HepG2 (cell line): Measurements from ENCODE around the gene LSM3. TPM values are rescaled to one million over a fixed set of nuclear protein-coding genes. Genes with fewer than 3 reads are reported as not detected.

ENCODE experiments used
- ATAC-seq: fragments of 200-7000 bp; cut with Tn5 transposase; 3 replicates; pipeline ENCODE4 v1.9.1; 2020; ENCODE audit warnings: mild to moderate bottlenecking, moderate library complexity
- BruUV-seq: library from RNA; stranded (reverse); fragments of 400-500 nt; replicated peaks from 2 replicates; lab custom pipeline; 2021; lab: Mats Ljungman, UMichigan
- CTCF ChIA-PET: fragments of 300-600 bp; formaldehyde crosslinking; extraction: SDS; loops from one replicate; lab custom pipeline; 2021; ENCODE audit warnings: low total read pairs, inconsistent platforms, low intra/inter-chr PET ratio; lab: Yijun Ruan, JAX
- POLR2A ChIA-PET: fragments of 350-600 bp; sonication (Branson Sonifier 250); formaldehyde crosslinking; loops from one replicate; lab custom pipeline; 2020; ENCODE audit warnings: antibody characterized with exemption, inconsistent platforms; lab: Yijun Ruan, JAX
- DNase-seq: peaks from one replicate; pipeline ENCODE4 v3.0.0-alpha.2; 2015; ENCODE audit warnings: low spot score
- FAIRE-seq: peaks from 3 replicates; lab custom pipeline; 2011; peaks lifted over from hg19 to GRCh38; lab: Jason Lieb, UNC
- H2AFZ ChIP-seq: one replicate; pipeline ENCODE4 v1.6.1; 2011; ENCODE audit warnings: low read length, inconsistent platforms
- H3K27ac ChIP-seq: fragments of 300-600 bp; 3 replicates; pipeline ENCODE4 v1.8.0; 2011; ENCODE audit warnings: mixed run types, mild to moderate bottlenecking, mixed read lengths, low read length, inconsistent platforms; ENCODE audit not compliant: insufficient read depth; ENCODE audit errors: extremely low read length
- H3K27me3 ChIP-seq, 2 experiments: fragments of 200-600 bp in 1 of 2; 2 replicates in 1 of 2; 3 replicates in 1 of 2; pipeline versions ENCODE4 v1.6.0 to v1.8.0; 2011; ENCODE audit warnings: low read length in 2 of 2, mild to moderate bottlenecking in 2 of 2, moderate library complexity in 2 of 2, inconsistent platforms in 1 of 2; ENCODE audit not compliant: insufficient read depth in 2 of 2, control insufficient read depth in 1 of 2
- H3K36me3 ChIP-seq, 2 experiments: fragments of 200-600 bp in 1 of 2; replicated peaks in 1 of 2; 2 replicates in 1 of 2; 3 replicates in 1 of 2; pipeline versions ENCODE4 v1.5.1 to v1.8.0; 2011; ENCODE audit warnings: low read length in 2 of 2, inconsistent platforms in 1 of 2; ENCODE audit not compliant: insufficient read depth in 2 of 2, control insufficient read depth in 1 of 2
- H3K4me1 ChIP-seq: 2 replicates; pipeline ENCODE4 v1.5.1; 2012; ENCODE audit warnings: low read length, inconsistent platforms; ENCODE audit not compliant: insufficient read depth
- H3K4me2 ChIP-seq: 2 replicates; pipeline ENCODE4 v1.6.0; 2011; ENCODE audit warnings: low read depth, low read length, inconsistent platforms
- H3K4me3 ChIP-seq, 3 experiments: fragments of 200-600 bp in 1 of 3; sonication (generic), shearing (Covaris generic) in 1 of 3; replicated peaks in 1 of 3; 2 replicates each; pipeline ENCODE4 v1.5.1; 2011 to 2016; ENCODE audit warnings: low read length in 3 of 3, inconsistent platforms in 2 of 3, low read depth in 2 of 3, mild to moderate bottlenecking in 2 of 3, control low read depth in 1 of 3, mixed read lengths in 1 of 3; ENCODE audit not compliant: insufficient read depth in 1 of 3
- H3K79me2 ChIP-seq: one replicate; pipeline ENCODE4 v1.6.1; 2011; ENCODE audit warnings: low read length, inconsistent platforms; ENCODE audit not compliant: insufficient read depth
- H3K9ac ChIP-seq: 2 replicates; pipeline ENCODE4 v1.6.0; 2011; ENCODE audit warnings: mild to moderate bottlenecking, low read depth, low read length, inconsistent platforms; ENCODE audit not compliant: insufficient read depth
- H3K9me3 ChIP-seq: 2 replicates; pipeline ENCODE4 v1.5.1; 2012; ENCODE audit warnings: mild to moderate bottlenecking, low read length
- H4K20me1 ChIP-seq: 2 replicates; pipeline ENCODE4 v1.6.0; 2011; ENCODE audit warnings: inconsistent platforms, mild to moderate bottlenecking, low read length, moderate library complexity; ENCODE audit not compliant: insufficient read depth
- ATF6 ChIP-seq: sonication (generic); formaldehyde crosslinking; conservative IDR thresholded peaks from 2 replicates; pipeline ENCODE4 v1.4.0; 2020; ENCODE audit warnings: missing genetic modification reagents
- BRCA1 ChIP-seq: sonication (generic); formaldehyde crosslinking; IDR thresholded peaks from 2 replicates; pipeline ENCODE4 v1.4.0; 2020; ENCODE audit warnings: missing genetic modification reagents
- CHD4 ChIP-seq: fragments of 200-600 bp; sonication (generic); IDR thresholded peaks from 2 replicates; pipeline ENCODE4 v1.7.0; 2017; ENCODE audit warnings: mild to moderate bottlenecking, low read length, borderline replicate concordance
- GATA4 ChIP-seq: sonication (generic); IDR thresholded peaks from 2 replicates; pipeline ENCODE4 v1.6.1; 2016; ENCODE audit warnings: antibody characterized with exemption, low read depth, borderline replicate concordance
- ONECUT2 ChIP-seq: sonication (generic); formaldehyde crosslinking; IDR thresholded peaks from 2 replicates; pipeline ENCODE4 v1.4.0; 2020; ENCODE audit warnings: missing genetic modification reagents
- PTBP1 ChIP-seq: fragments of 200-400 bp; formaldehyde crosslinking; IDR thresholded peaks from 2 replicates; pipeline ENCODE4 v1.6.1; 2018; ENCODE audit warnings: low read length, low read depth; ENCODE audit not compliant: poor library complexity, severe bottlenecking
- RBFOX2 ChIP-seq: fragments of 200-400 bp; formaldehyde crosslinking; IDR thresholded peaks from 2 replicates; pipeline ENCODE4 v1.6.1; 2017; ENCODE audit warnings: low read depth, mild to moderate bottlenecking, low read length
- SMYD3 ChIP-seq: sonication (generic); formaldehyde crosslinking; IDR thresholded peaks from 2 replicates; pipeline ENCODE4 v1.8.1; 2023; ENCODE audit warnings: mild to moderate bottlenecking, missing genetic modification reagents
- SOX13 ChIP-seq, 3 experiments: fragments of 450-650 bp in 1 of 3; sonication (generic) in 1 of 3; formaldehyde crosslinking in 1 of 3; IDR thresholded peaks in 2 of 3; conservative IDR thresholded peaks in 1 of 3; 2 replicates each; pipeline versions ENCODE4 v1.5.0 to v1.6.1; 2016 to 2020; ENCODE audit warnings: antibody characterized with exemption in 1 of 3, mild to moderate bottlenecking in 1 of 3, missing compliant biosample characterization in 1 of 3, missing genetic modification reagents in 1 of 3, moderate library complexity in 1 of 3
- TBX3 ChIP-seq: fragments of 450-650 bp; IDR thresholded peaks from 2 replicates; pipeline ENCODE4 v1.6.1; 2017; ENCODE audit warnings: antibody characterized with exemption, mild to moderate bottlenecking, inconsistent platforms, borderline replicate concordance
- ZBTB3 ChIP-seq: sonication (generic); formaldehyde crosslinking; IDR thresholded peaks from 2 replicates; pipeline ENCODE4 v1.4.0; 2020; ENCODE audit warnings: low read depth, mild to moderate bottlenecking, moderate library complexity, missing genetic modification reagents, borderline replicate concordance
- ZKSCAN5 ChIP-seq: sonication (generic); formaldehyde crosslinking; IDR thresholded peaks from 2 replicates; pipeline ENCODE4 v1.5.1; 2020; ENCODE audit warnings: mild to moderate bottlenecking, missing genetic modification reagents
- ZNF136 ChIP-seq: sonication (generic); formaldehyde crosslinking; IDR thresholded peaks from 2 replicates; pipeline ENCODE4 v1.8.1; 2022; ENCODE audit warnings: low read depth, mild to moderate bottlenecking, moderate library complexity, missing genetic modification reagents
- ZNF143 ChIP-seq: sonication (generic); formaldehyde crosslinking; IDR thresholded peaks from 2 replicates; pipeline ENCODE4 v1.4.0; 2020; ENCODE audit warnings: missing genetic modification reagents
- ZNF362 ChIP-seq: sonication (generic); formaldehyde crosslinking; IDR thresholded peaks from 2 replicates; pipeline ENCODE4 v1.4.0; 2020; ENCODE audit warnings: missing genetic modification reagents, mild to moderate bottlenecking, borderline replicate concordance
- ZNF597 ChIP-seq: sonication (generic); formaldehyde crosslinking; IDR thresholded peaks from 2 replicates; pipeline ENCODE4 v1.5.0; 2020; ENCODE audit warnings: missing genetic modification reagents
- ZNF619 ChIP-seq: sonication (generic); formaldehyde crosslinking; IDR thresholded peaks from 2 replicates; pipeline ENCODE4 v1.4.0; 2020; ENCODE audit warnings: mild to moderate bottlenecking, missing genetic modification reagents
- WGBS: methylation state at CpG from one replicate; pipeline ENCODE4 v1.1.6; 2017; ENCODE audit warnings: low lambda C conversion rate; 5-methylcytosine and 5-hydroxymethylcytosine counted together
- in situ Hi-C: cut with HindIII; loops from 2 replicates; pipeline ENCODE4 v1.10.0; 2017; ENCODE audit warnings: low pct_unique_long_range_greater_than_20kb; ENCODE audit not compliant: extremely low pct_ligation_motif_present
- intact Hi-C: fragments of 100-400 bp; cut with micrococcal nuclease; formaldehyde crosslinking; loops from one replicate; pipeline ENCODE4 v1.10.0; 2022; ENCODE audit not compliant: unreplicated experiment
- polyA plus RNA-seq, 8 experiments: library from polyadenylated mRNA; depleted of rRNA in 3 of 8; stranded (reverse) in 7 of 8; unstranded in 1 of 8; fragments of >200 nt; fragmentation: Illumina TruSeq in 4 of 8; extraction: Trizol in 4 of 8; gene quantifications; 2 replicates each; pipeline versions ENCODE4 v1.2.1 to v1.2.3, GENCODE V29; 2011 to 2016; ENCODE audit warnings: low read depth in 4 of 8, missing spikeins in 1 of 8, mixed read lengths in 1 of 8; ENCODE audit not compliant: insufficient read depth in 1 of 8
- total RNA-seq, 5 experiments: library from RNA; depleted of rRNA; stranded (reverse); fragments of >200 nt; fragmentation: Illumina TruSeq; extraction: Trizol; gene quantifications; 2 replicates each; pipeline ENCODE4 v1.2.3, GENCODE V29; 2016; ENCODE audit warnings: low read depth in 1 of 5

LSM3 gene
- total and polyA plus RNA-seq, 2 of the 13 experiments (the other 11 are each of a cell fraction or from before 2014, with no cell fraction given): 5.1 to 19.4 TPM

GRCh38 chr3:14188041-14188754 lies 9.6 kb downstream of the LSM3 start (continued):
- TF ChIP-seq ZNF362 (CRISPR knock-in tag): no peak
- no peak for TF ChIP-seq ZNF136 (CRISPR knock-in tag)

GRCh38 chr3:14194865-14195264 lies 16.2 kb downstream of the LSM3 start:
- peaks cover 12% of the 10 kb centered on the region; the same call in 1 of the 2 replicates for H3K4me1 ChIP-seq
- WGBS: 96% methylated on average over 4 of the region's 4 CpGs
- H3K27me3 ChIP-seq: no peaks in the 10 kb centered on the region
- ATAC-seq (no peak), FAIRE-seq (no peak), DNase-seq (no peak)
- no peaks in the 10 kb centered on the region for H3K9me3 ChIP-seq
- no peak overlapping the region for H3K27ac ChIP-seq
- intact Hi-C loops: no loop called here
- H3K9ac ChIP-seq: no peak overlapping the region
- H3K36me3 ChIP-seq: peaks cover 5 to 38% of the 10 kb centered on the region in 2 experiments; a peak in 4 of 5 replicates
- CTCF ChIA-PET: no interaction called here
- H4K20me1 ChIP-seq: no peaks in the 10 kb centered on the region
- no peak overlapping the region for H3K4me3 ChIP-seq
- H3K79me2 ChIP-seq: peaks cover 22% of the 10 kb centered on the region
- no TSS peak for BruUV-seq
- no peak overlapping the region for H3K4me2 ChIP-seq
- in situ Hi-C loops: no loop called here
- POLR2A ChIA-PET: interaction anchor here (1.4 kb wide), 1 partner anchor 17 kb away, joined by 3 read pairs; the partner anchor contains the start of genes LSM3 and XPC
- no peak overlapping the region for H2AFZ ChIP-seq
- TF ChIP-seq ONECUT2 (CRISPR knock-in tag): no peak
- TF ChIP-seq ZNF619 (CRISPR knock-in tag): no peak
- no peak for TF ChIP-seq SOX13 (IDR thresholded peaks at IDR 0.05)
- no peak for TF ChIP-seq SOX13 (CRISPR knock-in tag; conservative IDR thresholded peaks at IDR 0.05 in 1 of 2, IDR thresholded peaks at IDR 0.05 in 1 of 2)
- TF ChIP-seq ZNF143: no peak
- no peak for TF ChIP-seq ZNF597 (CRISPR knock-in tag)
- TF ChIP-seq GATA4: no peak
- TF ChIP-seq ZKSCAN5 (CRISPR knock-in tag): no peak
- no peak for TF ChIP-seq CHD4
- no peak for TF ChIP-seq ATF6
- no peak for TF ChIP-seq TBX3
- TF ChIP-seq SMYD3 (CRISPR knock-in tag): no peak
- no peak for TF ChIP-seq RBFOX2
- no peak for TF ChIP-seq ZBTB3 (CRISPR knock-in tag)
- TF ChIP-seq BRCA1: no peak
- no peak for TF ChIP-seq PTBP1
